GM21447 (cell line): ENCODE measurements around the gene BCL6.

Experiments used
- ATAC-seq: cut with Tn5 transposase; IDR thresholded peaks from one replicate; pipeline ENCODE4 v1.9.1; 2021; ENCODE audit not compliant: unreplicated experiment

Gene BCL6

DNA sequence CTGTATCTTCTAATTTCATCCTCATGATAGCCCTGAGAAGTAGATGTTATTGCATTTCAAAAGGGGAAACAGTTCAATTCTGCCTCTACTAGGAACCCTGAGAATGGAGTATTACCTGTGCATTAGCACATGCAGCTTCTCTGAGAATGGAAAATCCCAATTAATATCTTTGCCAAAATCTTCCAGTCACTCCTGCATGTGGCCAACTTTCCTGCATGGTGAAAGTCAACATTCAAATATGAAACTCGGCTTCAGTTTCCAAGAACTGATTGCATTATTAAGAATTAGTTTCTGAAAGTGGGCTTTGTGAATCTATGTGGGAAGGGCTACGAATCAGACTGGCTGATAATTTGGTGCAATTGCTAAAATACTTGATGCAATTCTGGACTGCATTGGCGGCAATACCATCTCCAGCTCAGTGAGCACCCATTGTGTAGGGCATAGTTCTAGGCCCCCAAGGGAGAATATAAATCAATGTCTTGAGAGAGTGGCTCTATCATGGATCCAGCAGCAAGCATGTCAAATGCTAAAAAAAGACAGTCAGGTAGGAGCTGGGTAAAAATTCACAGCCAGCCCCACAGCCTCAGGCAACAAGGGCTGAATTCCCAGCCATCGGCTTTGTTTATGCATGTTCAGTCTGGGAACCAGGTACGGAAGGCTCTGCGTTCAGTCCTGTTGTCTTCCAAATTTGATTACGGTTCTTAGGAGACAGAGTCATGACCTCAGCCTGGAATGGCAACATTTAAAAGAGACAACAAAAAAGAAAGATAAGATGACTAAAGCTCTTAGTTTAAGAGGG, 18.8 kb upstream of the BCL6 start:
- ATAC-seq, result no peak

DNA sequence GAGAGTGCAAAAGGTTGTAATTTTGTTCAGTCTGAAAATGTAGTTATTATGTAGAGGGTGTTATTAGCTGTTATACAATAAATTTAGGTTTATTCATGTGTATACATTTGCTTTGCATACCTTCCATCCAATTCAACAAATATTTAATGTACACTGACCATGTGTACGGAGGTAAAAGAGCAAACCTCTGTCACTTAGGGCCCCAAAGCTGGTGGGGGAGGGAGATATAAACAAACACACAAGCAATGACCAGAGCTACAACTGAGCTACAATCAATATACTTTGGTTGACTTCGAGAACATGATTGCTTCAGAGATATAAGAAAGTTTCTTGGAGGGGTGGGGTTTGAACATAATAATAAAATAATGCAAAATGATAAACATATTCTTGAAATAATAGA, 17.5 kb upstream of the BCL6 start:
- ATAC-seq, result no peak

DNA sequence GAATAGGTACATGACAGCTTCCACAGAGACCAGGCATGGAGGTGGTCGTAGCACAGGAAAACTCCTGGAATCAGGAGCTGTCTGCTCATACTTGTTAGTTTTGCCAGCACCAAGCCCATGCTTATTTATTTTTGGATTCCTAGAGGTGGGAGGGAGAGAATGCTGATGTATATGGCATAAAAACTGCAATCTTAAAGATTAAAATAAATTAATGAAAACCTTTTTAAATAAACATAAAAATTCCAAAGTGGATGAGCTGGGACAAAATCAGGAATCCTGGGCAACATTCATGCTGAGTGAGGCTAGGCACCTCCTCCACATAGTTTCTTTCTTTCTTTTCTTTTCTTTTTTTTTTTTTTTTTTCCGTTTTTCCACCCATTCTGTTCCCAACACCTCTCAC, 14.3 kb upstream of the BCL6 start:
- no peak for ATAC-seq

DNA sequence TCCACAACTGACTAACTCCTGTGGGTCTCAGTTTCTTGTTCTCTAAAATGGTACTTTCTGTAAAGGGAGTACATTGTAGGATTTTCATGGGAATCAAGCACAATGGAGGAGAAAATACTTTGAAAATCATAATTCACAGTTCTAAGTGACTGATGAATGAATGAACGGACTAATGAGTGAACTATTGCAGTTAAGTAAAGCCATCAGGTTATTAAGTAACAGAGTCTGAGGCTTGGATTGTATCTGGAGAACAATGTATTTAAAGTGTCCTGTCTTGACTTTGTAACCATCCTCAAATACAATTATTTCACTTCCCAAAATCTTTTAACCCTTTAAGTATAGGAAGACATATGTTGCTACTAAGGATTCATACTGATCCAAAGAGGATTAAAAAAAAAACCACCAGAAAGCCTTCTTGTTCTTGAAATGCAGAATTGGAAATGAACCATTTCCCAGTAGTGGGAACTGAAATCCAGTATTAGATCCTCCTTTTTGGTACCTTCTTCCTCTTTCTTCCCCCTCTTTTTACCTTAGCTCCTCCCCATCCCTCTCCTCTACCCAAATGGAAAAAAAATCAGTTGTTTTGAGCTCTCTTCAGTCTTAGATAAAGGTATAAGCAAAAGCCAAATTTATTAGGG, 13.2 kb upstream of the BCL6 start:
- ATAC-seq, result no peak

DNA sequence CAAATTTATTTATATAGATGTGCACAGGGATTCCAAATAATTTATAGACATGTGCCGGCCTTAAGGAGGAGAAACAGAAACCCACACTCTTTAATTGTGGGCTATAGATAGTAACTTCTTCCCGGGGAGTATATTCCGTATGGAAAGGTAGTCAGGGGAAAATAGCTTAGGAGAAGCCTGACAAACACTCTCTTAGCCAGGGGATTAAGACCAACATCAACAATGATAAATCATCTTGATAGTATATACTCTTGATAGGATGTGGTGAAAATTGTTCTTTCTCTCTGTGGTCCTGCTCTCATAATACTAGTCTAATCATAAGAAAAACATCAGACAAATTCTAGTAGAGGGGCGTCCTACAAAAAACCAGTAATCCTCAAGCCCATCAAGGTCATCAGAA, 8.2 kb upstream of the BCL6 start:
- no peak for ATAC-seq

DNA sequence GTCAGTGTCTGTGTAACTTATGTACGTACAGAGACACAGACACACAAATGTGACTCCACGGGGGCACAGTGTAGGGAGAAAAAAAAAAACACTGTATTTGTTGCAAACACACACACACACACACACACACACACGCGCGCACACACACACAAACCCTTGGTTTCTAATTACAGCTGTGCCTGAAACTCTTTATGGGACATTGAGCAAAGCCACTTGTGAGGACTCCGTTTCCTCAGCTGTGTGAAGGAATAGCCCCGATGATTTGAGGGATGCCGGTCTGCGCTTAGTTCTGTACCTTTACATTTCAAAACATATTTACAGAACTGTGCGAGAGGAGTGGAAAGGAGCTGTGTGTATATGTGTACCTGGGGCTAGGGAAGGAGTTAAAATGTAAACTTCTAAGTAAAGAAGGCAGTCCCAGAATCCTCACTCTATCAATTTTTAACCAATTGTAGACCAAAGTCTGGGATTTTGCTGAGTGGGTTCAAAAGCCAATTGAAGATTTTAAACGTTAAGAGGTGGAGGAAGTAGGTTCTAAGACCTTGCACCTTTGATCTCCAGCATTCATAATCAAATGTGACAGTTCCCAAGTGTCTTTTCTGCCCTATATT, 5.3 kb upstream of the BCL6 start:
- ATAC-seq, result no peak

DNA sequence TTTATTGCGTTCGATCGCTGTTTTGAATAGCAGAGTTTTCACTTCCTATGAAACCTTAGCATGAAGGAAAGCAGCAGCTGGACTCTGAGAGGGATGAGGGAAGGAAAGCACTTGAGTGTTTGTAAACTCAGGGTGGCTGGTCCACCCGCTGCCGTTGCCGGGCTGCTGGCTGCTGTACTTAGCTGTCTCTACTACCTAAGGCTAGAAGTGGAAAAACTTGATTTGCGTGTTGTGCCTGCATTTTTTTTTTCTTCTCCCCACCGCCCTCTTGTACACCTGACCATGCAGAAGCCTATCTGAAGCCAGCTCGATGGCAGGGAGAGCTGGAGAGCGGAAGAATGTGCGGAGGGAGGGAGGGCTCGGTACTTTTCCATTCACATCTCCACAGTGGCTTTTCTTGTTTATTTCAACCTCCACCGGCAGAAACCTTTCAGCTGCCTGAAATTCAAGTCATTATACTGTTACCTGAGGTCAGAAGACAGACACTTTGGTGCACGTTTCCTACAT, 4.8 kb upstream of the BCL6 start:
- no peak for ATAC-seq

DNA sequence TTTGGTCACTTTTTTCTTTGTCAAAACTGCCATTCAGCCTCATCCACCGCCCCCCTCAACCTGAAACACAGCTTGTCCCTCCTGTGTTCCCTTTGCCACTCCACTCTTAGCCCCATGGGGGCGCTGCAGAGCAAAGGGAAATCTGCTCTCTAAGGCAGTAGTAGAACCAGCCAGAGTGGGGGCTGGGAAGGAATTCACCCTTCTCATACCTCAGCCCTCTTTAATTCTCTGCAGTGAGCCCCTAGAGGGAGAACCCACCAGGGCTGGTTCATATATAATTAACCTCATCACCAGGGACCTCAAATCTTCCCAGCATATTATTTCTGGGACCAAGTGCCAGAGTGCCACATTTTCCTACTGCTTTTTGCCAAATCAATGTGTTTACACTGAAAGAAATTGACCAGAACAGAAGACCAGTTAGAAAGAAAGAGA, 2.8 kb upstream of the BCL6 start:
- no peak for ATAC-seq

DNA sequence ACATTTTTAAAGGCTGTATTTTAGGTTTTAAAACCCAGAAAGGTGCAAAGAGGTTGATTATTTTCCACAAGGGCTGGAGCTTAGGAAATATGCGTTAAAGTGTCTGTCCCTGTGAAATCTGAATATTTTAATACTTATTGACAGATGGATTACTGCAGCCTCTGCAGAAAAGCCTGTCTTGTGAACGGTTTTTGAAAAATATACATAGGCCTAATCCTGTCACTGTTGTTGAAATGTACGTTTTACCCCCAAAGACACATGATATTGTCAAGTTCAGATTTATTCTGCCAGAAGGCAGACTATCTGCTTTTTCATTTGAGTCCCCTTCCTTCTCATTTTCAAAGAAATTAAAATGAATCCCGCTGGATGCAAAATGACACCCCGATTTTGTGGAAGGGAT, 2.2 kb upstream of the BCL6 start:
- no peak for ATAC-seq

DNA sequence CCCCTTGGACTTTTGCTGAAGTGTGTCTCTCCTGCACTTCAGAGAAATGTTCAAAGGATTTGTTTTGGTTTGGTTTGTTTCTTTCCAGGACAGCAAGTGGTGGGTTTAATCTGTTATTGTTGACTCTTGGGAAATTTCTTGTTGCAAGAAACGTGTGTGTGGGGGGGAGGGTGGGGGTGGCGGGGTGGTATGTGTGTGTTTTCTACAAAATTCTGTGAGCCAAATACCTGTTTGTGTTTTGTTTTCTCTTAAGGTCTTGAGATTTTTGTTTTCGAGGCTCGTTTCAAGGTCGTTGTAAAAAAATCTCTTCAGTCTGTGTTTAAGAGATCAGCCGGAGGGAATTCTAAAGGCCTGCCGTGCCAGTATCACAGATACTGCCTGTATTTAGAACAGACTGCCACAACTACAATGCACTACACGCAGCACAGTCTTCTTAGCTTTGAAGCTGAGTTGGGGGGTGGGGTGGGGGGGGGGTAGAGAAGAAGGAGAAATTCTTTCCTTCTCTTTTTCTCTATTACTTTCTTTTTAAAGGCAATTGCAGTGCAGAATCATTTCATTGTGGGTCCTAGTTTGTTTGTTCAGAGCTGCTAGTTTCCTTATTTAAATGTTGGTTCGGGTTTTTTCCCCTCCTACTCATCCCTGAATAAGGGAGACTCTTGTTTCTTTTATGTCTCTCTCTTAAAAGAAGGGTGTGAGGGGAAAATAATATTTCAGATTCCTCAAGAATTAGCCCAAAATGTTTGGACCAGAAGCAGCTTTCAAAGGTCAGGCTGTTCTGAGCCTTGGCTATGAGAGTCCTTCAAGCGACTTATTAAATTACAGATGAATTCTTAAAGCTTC, 1.4 kb upstream of the BCL6 start:
- ATAC-seq, result no peak

DNA sequence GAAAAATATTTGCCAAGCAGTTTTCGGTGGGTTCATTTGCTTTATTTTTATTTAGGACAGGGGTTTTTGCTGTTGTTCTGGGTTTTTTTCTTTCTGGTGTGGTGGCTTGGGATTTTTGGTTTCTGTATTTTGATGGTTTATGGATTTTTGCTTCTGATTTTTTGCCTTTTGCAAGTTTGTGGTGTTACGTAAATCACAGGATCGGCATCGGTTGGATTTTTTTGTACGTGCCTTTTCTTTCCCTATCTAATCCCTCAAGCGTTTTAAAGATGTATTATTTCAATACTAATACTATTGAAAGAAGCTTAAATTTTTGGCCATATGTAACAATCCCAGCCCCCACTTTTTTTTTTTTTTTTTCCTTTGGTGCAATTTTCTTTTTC, 782 bp upstream of the BCL6 start:
- ATAC-seq, result no peak

DNA sequence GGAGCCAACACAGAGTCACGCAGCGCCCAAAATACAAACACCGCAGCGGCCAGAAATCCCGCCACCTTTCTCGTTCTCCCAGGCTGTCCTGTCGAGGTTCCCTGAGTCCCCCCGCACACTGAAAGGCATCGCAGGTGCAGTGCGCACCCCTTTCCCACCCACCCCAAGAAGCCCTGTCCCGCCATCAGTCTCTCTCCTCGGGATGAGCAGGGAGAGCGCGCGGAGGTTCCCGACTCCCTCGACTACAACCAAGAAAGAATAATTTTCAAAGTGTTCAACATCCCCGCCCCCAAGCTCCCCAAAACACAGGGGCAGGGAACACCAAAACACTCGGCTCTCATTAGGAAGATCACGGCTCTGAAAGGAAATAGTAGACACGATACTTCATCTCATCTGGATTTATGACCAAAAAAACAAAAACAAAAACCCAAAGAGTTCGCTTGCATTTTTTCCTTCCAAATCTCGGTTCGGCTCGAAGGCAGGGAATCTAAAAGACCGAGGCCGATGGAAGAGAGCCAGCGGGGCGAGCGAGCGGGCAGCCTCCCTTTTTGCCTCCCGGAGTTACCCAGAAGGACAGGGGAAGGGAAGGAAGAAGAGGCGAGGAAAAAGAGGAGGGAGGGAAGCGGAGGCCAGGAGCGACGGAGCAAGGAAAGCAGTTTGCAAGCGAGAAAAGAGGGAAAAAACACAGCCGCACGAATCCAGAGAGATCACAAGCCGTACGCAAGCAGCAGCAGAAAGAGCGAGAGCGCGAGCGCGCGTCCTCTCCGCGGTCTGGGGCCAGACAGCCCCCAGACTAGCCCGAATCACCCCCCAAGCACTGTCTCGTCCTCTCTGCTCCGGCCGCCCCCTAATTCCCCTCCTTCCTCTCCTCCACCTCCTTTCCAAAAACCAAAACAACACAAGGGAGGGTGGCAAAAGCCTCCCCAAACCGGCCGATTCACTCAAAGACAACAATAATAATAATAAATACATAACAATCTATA, 808 bp downstream of the BCL6 start:
- ATAC-seq, result no peak

DNA sequence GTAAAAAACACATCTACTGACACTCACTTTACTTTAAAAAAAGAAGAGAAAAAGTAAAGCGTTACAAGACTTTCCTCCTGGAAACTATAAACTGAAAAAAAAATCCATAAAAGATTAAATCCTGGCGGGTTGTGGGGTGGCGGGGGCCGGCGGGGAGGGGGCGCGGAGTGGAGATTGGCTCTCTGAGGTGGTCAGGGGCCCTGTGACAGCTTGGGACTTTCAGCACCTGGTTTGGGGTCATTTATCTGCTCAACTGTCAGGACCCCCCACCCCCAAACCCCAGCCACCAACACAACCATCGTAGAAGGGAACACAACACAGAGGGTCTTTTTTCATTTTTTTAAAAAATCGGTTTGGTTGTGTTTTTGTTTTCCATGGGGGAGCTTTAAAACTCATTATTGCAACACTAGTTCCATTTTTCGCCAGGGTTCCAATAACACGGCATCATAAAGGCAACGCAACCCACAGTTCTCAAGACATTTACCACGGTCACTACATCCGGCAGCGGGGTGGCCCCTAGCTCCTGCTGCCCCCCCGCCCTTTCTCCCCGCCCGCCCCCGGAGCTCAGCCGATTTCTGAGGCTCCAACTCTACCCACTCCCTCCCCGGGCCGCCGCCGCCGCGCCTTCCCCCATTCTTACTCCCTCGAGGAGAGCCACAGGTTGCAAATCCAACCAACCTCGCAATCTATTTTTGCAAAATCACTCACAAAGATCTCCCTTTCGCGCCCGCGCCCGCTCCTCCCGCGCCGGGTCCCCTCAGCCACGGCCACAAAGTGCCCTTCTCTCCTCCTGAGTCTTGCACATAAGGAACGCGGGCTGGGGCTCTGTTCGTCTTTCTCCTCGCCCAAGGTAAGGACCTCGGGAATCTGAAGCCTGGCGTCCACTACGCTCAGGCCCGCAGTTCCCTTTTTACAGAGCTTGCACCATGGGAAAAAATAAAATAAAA, 1.8 kb downstream of the BCL6 start:
- ATAC-seq, result no peak

DNA sequence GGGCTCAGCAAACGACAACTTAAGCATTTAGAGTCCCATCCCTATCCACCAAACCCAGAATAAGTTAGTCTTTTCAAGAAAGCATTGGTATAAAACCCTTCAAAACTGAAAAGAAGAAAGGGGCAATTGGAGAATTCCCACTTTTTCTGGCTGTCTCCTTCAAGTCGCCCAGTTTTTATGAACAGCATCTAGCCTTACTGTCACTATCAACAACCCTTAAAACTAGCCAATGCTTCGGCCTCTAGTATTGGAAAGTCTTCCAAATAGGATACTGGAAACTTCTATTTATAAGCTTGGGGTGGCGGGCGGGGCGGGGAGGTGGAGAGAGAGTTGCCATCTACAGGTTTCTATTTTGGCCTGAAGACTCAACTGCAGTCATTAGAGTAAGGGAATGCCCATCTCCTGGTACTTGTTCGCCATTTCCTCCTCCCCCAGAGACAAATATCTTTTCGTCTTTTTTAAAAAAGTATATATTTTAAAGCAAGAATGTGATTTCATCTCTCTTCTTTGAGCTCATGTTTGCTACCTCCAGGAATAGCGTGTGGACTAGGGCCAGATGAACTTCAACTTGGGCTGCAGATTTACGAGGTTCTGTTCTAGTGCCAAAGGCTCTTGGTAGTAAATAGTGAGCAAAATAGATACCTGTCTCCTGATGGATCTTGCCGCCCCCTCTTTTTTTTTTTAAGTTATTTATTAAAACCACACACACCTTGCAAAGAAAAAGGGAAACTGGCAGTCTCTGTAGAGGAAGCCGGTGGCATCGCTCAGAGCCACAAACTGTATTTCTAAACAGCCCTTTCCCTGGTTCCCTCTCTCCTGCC, 2.7 kb downstream of the BCL6 start:
- ATAC-seq, result no peak

DNA sequence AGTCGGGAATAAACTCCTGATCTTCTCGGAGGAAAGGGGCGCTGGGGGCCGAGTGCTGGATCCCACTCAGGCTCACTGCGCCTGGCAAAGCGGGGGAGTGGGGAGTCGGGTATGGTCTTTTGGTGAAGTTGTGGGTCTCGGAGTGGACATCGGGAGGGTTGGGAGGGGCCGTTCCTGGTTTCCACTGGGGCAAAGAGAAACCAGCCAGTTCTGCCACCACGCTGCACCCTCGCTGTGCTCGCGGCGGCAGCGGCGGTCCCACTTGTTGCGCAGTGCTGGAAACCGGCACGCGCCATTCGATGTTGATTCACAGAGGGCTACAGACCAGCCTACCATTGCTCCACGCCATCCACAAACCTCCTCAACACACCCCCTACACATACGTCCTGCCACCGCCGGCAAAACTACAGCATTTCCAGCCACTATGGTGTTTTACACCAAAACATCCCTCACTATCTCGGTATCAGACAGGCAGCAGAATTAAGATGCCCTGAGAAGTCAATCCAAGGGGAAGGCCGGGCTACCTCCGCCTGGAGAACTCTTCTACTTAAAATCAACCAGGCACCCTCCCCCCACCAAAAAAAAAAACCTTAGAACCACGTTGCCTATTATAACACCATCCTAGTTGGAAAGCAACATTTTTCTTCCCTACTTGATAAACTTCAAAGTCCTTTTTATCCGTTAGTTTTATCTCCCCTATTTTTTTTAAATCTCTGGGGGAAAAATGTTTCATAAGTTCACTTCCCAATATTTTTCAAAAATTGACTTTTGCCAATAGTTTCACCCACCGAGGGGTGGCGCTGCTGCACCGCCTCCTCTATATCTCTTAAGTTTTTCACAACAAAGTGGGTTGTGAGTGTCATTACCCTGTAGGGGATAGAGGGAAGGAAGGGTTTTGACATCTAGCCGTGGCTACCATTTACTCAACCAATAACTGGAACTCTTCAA, 3.6 kb downstream of the BCL6 start:
- ATAC-seq, result no peak

DNA sequence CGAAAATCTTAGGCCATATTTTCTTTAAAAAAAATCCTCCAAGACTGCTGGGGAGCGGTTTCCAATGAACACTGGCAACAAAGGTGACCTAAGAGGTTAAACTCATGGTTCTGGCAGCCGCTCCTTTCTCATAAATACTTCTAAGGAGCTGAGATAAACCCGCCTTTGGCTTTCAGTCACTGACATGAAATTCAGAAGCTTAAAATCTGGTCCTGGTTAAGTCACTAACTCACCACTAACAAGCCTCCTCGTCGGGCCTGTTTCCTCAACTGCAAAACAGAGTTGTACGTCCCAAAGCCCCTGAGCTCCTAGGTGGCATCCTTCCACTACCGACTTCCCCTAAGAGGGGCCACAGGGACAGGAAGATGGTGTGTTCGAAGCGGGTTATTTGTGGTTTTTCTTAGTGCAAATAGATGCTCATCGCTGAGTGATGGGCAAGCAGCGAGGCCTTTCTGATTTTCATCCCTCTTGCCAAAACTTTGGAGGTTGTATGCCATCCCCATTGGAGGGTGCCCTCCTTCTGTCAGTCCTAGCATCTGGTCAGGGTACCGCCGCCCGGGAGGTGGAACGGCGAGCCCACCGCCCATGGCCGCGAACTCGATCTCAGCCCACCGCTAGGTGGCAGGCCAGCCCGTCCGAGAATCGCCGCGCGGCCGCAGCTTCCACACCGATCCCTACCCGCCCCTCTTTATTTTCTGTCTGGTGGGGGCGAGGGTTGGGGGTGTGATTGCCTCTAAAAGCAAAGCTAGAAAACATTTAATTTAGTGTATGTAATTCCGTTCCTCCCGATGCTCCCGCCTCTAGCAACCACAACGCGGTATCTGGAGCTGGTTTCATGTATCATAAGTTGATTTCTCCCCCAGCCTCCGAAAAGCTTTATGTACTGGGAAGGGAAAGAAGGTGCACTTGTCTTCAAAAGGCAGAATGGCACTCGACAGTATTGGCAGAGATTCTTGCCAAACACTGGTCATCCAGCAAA, 4.6 kb downstream of the BCL6 start:
- no peak for ATAC-seq
